ENCODE measurements around the gene PHACTR2.

PHACTR2 gene

GRCh38 chr6:143700684-143701348 is 23.1 kb downstream of the PHACTR2 start:
- no peak for DNase-seq

GRCh38 chr6:143701349-143702234 is 23.8 kb downstream of the PHACTR2 start:
- DNase-seq, result no peak

GRCh38 chr6:143705569-143705968 is 27.8 kb downstream of the PHACTR2 start:
- no peak for DNase-seq

- DNase-seq, result no peak
These were observed 29.9 kb downstream of the PHACTR2 start for GRCh38 chr6:143707697-143708096.

- no peak for DNase-seq
These were observed 31.1 kb downstream of the PHACTR2 start for GRCh38 chr6:143708889-143709288.

- no peak for DNase-seq
These were observed 33.9 kb downstream of the PHACTR2 start for GRCh38 chr6:143711714-143712113.

- no peak for DNase-seq
These were observed 40.7 kb downstream of the PHACTR2 start for GRCh38 chr6:143718472-143718871.

- no peak for DNase-seq
These were observed 43.9 kb downstream of the PHACTR2 start for GRCh38 chr6:143721642-143722041.

GRCh38 chr6:143724876-143725275 is 47.1 kb downstream of the PHACTR2 start:
- no peak for DNase-seq

- DNase-seq, result no peak
These were observed 48.4 kb downstream of the PHACTR2 start for GRCh38 chr6:143726015-143726647.

GRCh38 chr6:143727035-143727434 is 49.3 kb downstream of the PHACTR2 start:
- DNase-seq, result peak; percentile 23

GRCh38 chr6:143731789-143732188 is 54.0 kb downstream of the PHACTR2 start:
- DNase-seq, result no peak

GRCh38 chr6:143732536-143732935 is 54.8 kb downstream of the PHACTR2 start:
- DNase-seq, result no peak

GRCh38 chr6:143733510-143733909 is 55.7 kb downstream of the PHACTR2 start:
- no peak for DNase-seq

- no peak for DNase-seq
These were observed 56.9 kb downstream of the PHACTR2 start for GRCh38 chr6:143734641-143735063.

GRCh38 chr6:143738072-143738690 is 60.4 kb downstream of the PHACTR2 start:
- DNase-seq, result peak; percentile 11

GRCh38 chr6:143739341-143739851 is 61.6 kb downstream of the PHACTR2 start:
- DNase-seq, result no peak

GRCh38 chr6:143740213-143740612 is 62.4 kb downstream of the PHACTR2 start:
- no peak for DNase-seq

- DNase-seq, result no peak
These were observed 63.7 kb downstream of the PHACTR2 start for GRCh38 chr6:143741480-143741879.

- no peak for DNase-seq
These were observed 64.5 kb downstream of the PHACTR2 start for GRCh38 chr6:143742070-143742954.

GRCh38 chr6:143742955-143743255 is 65.1 kb downstream of the PHACTR2 start:
- DNase-seq, result no peak
